Stimulated activated naive CD4-positive, alpha-beta T cell (primary cell): ENCODE data around the gene CDKAL1.
"Not testable (repeated sequence)": the region's sequence is repeated elsewhere in the genome, so short reads cannot be mapped to it uniquely, and the experiment has no call there.

Experiments used
- DNase-seq, 6 experiments: peaks; one replicate each; lab custom pipeline; 2025; lab: John Stamatoyannopoulos, UW

CDKAL1 gene

DNA sequence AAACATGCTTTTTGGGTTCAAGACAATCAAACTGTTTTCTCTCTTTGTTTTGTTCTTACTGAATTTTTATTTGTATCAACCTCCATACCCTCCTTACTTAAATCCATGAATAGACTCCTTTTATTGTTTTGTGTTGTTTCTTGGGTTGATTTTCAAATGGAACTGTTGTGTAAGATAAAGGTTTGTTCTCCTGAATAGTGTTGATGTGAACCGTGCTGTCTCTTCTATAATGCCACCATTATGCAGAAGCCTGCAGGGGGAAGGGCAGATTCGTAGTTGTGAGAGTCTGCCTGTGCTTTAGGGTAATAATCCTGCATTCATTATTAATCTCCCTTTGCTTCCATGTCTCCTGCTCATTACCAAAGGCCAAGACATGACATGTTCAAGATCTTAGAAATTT is 105.9 kb downstream of the CDKAL1 start:
- DNase-seq: no peak

DNA sequence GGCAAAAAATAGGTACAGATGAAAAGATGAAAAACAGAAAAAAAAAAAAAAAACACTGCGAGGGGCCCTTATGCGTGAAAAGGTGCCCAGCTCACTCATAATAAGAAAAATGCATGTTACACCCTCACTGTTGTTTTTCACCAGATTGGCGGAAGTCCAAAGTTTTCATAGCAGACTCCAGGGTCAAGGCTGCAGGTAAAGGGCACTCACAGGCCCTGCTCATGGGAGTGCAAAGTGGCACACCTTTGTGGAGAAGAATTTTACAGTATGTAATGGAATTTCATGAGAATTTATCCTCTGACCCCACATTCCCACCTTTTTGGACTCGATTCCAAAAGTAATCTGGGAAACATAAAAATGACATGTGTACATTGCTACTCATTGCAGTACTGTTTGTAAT is 108.2 kb downstream of the CDKAL1 start:
- no peak for DNase-seq

DNA sequence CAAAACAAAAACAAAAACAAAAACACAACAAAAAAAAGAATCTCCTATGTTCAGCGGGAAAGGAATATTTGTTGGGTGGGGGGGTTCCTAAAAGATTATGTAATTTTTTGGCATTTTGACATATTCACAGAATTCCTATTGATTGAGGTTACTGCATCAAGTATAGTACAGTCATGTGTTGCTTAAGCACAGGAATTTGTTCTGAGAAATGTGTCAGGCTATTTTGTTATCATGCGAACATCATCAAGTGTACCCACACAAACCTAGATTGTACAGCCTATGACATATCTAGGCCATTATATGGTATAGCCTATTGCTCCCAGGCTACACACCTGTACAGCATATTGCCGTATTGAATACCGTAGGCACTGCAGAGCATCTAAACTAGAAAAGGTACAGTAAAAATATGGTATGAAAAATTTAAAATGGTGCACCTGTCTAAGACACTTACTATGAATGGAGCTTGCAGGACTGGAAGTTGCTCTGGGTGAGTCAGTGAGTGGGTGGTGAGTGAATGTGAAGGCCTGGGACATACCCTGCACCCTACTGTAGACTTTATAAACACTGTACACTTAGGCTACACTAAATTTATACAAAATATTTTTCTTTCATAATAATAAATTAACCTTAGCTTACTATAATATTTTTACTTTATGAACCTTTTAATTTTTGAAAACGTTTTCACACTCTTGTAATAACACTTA is 110.6 kb downstream of the CDKAL1 start:
- no peak for DNase-seq

DNA sequence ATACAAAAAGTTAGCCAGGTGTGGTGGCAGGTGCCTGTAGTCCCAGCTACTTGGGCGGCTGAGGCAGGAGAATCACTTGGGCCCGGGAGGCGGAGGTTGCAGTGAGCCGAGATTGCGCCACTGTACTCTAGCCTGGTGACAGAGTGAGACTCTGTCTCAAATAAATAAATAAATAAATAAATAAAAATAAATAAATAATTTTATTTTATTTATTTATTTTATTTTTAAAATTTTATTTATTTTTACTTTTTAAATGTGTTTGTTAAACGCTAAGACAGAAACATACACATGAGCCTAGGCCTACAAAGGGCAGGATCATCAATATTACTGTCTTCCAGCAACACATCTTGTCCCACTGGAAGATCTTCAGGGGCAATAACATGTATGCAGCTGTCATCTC is 111.3 kb downstream of the CDKAL1 start:
- DNase-seq: not testable (repeated sequence)

DNA sequence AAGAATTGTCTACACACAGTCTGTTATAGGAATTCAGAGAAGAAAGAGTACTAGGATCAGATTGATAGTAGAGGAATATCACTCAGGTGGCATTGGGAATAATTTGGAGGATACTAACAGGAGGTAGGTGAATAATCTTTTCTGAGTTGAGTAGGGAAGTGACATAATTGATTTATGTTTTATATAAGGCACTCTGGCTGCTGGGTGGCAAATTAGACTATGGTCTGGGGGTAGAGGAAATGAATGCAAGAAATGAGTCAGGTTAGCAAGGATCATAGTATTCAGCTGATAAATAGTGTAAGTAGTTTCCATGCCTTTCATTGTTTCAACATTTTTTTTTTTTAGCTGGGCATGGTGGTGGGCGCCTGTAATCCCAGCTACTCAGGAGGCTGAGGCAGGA is 113.3 kb downstream of the CDKAL1 start:
- DNase-seq: no peak

DNA sequence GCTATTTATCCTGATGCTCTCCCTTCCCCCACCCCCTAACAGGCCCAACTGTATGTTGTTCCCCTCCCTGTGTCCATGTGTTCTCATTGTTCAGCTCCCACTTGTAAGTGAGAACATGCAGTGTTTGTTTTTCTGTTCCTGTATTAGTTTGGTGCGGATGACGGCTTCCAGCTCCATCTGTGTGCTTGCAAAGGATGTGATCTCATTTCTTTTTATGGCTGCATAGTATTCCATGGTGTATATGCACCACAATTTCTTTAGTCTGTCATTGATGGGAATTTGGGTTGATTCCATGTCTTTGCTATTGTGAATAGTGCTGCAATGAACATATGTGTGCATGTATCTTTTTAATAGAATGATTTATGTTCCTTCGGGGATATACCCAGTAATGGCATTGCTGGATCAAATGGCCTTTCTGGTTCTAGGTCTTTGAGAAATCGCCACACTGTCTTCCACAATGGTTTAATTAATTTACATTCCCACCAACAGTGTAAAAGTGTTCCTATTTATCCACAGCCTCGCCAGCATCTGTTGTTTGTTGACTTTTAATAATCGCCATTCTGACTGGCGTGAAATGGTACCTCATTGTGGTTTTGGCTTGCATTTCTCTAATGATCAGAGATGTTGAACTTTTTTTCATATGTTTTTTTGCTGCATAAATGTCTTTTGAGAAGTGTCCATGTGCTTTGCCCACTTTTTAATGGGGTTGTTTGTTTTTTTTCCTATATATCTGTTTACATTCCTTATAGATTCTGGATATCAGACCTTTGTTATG is 115.6 kb downstream of the CDKAL1 start:
- DNase-seq: peak in 2 of 6 experiments; percentile 3 to 13

DNA sequence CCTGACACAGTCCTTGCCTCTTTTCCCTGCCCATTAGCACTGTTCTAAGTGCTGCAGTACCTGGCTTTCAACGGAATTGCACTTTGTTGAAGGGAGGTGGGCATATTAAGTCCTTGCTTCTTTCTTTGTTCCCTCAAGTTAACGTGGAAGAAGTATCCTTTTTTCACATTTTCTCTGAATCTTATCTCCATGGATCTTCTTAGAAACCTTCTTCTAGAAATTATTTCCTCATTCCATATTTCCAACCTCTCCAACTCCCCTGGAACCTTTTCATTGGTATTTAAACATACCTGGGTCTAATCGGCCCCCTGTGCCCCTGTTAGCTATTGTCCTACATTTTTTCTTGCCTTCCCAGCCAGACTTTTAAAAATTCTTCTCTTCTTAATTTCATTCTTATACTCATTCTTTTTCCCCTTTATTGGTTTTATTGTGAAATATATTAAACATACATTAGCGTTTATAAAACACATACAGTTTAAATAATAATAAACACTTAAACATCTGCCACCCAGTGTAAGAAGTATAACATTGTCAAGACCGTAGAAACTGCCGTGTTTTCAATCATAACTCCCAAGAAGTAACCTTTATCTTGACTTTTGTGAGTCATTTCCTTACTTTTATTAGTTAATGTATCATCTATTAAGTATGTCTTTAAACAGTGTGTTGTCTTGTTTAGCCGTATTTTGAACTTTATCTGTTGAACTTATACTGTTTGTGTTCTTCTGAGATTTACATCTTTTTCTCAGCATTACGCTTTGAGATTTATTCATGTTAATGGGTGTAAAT is 118.2 kb downstream of the CDKAL1 start:
- DNase-seq: no peak

DNA sequence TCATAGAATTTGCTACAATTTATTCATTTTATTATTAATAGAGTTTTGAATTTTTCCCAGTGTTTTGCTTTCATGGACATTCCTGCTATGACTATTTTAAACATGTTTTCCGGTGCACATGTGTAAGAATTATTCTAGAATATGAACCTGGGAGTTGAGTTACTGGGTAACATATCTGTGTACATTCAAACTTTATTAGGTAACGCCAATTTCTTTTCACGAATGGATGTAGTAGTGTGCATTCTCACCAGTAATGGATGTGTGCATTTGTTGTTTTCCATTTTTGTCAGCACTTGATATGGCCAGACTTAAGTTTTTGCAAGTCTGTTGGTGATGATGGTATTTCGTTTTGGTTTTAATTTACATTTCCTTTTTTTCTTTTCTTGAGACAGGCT is 118.8 kb downstream of the CDKAL1 start:
- no peak for DNase-seq

DNA sequence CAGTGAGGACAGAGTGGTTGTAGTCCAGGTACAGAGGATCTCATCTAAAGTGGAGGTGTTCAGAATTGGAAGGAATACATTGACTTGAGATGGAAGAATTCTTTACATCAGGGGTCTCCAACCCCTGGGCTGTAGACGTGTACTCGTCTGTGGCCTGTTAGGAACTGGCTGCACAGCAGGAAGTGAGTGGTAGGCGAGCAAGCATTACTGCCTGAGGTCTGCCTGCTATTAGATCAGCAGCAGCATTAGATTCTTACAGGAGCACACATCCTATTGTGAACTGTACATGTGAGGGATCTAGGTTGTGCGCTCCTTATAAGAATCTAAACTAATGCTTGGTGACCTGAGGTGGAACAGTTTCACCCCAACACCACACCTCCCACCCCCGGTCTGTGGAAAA is 121.1 kb downstream of the CDKAL1 start:
- no peak for DNase-seq

DNA sequence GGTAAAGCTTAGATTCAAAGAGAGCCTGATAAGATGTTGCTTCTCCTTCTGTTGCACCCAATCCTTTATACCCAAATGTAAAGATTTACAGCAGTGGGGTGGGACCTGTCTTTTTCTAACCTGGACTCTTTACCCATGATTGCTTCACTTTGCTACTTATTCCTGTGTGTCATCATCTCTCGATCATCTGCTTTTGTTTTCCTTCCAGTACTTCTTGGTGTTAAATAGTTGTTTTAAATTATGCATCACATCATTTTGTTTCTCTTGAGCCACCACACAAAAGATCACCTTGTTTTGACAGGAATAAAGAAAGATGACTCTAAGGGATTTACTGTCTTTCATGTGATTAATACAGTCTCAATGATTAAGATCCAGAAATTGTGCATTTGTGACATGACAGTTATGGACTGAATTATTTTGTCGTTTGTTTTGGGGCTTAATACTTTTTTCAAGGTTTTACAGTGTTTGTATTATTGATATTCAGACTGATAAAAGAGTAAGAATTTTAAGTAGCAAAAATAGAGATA is 123.1 kb downstream of the CDKAL1 start:
- no peak for DNase-seq

DNA sequence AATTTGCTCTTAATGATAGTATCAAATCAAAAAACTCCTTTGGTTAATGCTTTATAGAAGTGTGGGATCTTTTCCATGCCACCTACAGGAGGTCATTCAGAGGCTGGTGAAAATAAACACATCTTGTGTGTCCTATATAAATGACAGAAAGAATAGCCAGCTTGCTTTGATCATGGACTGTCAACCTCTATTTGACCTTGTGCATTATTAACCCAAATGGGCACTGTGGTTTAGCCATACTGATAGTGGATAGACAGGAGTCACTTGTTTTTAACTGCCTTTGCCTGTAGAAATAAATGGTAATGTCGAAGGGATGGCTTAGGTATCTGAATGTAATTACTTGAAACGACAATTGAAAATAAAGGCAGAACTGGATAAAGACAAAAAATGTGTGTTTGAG is 123.8 kb downstream of the CDKAL1 start:
- no peak for DNase-seq

DNA sequence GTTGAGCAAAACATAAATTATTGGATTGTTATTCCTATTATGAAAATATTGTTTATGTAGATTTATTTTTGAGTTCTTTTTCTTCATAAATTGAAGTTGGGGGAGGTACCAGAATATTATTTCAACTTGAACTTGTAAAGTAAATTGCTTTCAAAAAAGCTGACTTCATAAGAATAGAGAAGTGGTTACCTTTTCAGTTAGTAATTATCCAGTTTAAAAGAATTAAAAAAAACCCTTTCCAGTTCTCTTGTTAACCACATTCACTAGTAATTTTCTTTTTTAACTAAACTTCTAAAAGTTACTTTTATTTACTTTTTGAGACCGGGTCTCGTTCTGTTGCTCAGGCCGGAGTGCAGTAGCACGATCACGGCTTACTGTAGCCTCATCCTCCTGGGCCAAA is 124.3 kb downstream of the CDKAL1 start:
- DNase-seq: no peak

DNA sequence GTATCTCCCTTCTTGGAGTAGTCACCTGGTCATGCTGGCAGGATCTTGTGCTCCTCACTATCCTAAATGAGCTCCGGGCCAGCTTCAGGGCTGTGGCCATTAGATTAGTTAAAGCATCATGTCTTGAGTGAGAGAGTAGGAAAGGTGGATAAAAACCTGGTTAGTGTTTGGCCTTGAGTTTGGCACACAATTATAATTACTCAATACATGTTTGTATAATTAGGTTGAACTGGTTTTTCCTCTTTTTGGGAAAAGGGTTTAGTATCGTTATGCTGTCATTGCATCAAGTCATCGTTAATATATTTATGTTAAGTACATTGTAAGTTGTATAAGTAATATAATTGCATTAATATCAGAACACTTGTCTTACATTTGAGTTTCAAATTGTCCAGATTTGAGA is 126.3 kb downstream of the CDKAL1 start:
- no peak for DNase-seq

DNA sequence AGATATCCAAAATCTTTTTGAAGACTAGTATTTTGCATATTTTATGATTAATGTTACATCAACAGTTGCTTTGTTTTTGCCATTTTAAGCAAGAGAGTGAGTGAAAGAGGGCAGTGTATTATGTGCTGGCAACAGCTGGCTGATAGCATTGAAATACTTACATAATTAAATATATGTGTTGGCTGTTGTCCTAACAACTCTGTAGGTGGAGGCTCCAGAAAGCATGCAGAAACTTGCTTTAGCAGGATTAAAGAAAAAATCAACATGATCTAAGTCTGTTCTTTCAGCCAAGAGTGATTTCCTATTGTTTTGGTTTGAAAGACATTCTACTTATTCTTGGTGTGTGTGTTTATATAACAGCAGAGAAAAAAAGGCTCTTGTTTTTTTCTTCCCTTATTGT is 127.5 kb downstream of the CDKAL1 start:
- no peak for DNase-seq

DNA sequence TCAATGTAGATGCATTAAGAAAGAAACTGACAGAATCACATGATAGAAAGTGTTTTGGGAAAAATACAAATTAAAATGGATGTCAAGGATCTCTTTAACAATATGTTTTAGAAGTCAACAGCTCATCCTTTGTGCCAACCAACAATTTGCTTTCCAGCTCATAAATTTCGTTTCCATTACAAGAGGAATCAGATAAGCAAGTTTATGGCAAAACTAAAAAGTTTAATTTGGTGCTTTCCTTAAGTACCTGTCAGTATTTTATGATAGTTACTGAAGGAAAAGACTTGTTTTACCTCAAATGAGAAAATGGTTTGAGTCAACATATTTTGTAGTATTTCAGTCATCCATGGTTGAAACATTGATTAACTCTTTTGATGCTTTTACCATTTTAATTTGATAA is 130.0 kb downstream of the CDKAL1 start:
- DNase-seq: no peak

DNA sequence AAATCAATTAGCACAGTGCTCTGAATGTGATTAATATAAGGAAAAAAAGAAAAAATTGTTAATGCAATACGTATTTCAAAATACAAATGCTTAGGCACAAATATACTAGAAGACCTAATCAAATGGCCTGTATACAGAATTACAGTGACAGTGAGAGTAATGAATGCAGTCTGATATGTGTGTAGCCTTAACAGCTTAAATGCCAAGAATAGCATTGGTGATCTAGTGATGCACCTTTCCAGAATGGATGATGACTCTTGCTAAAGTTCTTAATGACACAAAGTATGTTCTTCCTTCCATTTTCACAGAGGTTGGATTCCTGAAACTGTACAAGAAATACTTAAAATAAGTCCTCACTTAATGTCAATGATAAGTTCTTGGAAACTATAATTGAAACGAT is 131.0 kb downstream of the CDKAL1 start:
- DNase-seq: no peak

DNA sequence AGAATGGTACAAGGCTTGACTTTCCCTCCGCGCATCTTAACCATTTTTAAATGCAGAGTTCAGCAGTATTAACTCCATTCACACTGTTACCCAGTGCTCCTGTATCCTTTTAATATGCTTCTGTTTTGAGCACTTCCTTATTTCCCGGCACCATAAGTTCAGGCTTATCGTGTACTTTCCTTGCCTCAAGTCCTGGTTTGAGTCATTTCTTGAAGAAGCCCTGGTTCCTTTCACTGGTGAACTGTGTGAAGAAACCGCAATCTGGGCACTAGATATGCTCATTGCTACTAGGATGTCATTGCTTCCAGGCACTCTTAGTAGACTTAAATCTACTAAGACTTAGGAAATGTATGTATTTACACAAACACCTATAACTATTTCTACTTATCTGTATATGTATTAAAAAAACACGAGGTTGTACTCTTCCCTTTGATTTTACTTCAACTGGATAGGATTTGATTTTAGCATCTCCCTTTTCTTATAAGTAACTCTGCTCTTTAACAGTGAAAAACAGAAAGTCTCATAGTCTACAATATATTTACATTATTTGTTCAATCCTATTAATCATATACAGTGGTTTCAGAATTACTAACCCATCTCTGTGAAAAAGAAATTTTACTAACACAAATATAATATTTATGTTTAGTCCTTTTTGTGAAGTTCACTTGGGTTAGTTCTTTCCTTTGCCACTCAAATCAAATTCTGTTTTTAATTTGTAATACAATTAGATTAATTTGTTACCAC is 135.5 kb downstream of the CDKAL1 start:
- no peak for DNase-seq

DNA sequence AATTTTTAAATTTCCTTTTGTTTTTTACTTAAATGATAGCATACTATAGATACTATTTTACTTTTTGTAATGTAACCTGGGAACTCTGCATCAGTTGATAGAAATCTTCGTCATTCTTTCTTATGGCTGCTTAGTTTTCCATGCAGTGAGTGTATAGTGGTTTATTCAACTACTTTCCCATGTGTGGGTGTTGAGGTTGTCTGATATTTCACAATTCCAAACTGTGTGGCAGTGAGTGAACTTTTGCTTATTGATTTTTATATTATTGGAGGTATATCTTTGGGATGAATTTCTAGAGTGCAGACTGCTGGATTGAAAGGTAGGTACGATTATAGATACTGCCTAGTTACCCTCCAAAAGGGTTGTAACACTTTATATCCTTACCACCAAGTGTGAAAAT is 136.5 kb downstream of the CDKAL1 start:
- no peak for DNase-seq

DNA sequence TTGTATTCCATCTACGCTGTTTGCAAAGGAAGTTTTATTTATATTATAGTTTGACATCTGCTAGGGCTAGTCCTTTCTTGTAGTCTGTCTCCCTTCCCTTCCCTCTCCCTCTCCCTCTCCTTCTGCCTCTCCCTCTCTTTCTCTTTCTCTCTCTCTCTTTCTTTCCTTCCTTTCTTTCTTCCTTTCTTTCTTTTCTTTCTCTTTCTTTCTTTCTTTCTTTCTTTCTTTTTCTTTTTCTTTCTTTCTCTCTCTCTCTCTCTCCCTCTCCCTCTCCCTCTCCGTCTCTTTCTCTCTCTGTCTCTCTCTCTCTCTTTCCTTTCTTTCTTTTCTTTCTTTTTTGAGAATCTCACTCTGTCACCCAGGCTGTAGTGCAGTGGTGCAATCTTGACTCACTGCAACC is 137.8 kb downstream of the CDKAL1 start:
- DNase-seq: no peak

DNA sequence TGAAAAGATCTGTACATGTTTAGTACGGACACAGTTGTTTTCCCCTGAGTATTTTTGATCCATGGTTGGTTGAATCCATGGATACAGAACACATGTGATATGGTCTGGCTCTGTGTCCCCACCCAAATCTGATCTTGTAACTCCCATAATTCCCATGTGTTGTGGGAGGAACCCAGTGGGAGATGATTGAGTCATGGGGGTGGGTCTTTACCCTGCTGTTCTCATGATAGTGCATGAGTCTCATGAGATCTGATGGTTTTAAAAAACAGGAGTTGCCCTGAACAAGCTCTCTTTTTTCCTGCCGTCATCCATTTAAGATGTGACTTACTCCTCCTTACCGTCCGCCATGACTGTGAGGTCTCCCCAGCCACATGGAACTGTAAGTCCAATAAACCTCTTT is 139.2 kb downstream of the CDKAL1 start:
- no peak for DNase-seq

DNA sequence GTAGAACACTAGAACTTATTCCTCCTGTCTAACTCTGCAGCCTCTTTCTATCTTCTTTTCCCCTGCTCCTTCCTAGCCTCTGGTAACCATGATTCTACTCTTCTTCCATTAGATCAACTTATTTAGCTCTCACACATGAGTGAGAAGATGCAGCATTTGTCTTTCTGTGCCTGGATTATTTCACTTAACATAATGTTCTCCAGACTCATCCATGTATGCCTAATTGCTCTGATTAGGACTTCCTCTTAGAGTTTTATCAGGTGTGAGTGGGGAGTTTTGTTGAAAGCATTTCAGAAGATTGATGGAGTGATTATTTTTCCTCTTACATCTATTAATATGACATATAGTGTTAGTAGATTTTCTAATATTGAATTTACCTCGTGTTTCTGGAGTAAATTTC is 140.4 kb downstream of the CDKAL1 start:
- no peak for DNase-seq

DNA sequence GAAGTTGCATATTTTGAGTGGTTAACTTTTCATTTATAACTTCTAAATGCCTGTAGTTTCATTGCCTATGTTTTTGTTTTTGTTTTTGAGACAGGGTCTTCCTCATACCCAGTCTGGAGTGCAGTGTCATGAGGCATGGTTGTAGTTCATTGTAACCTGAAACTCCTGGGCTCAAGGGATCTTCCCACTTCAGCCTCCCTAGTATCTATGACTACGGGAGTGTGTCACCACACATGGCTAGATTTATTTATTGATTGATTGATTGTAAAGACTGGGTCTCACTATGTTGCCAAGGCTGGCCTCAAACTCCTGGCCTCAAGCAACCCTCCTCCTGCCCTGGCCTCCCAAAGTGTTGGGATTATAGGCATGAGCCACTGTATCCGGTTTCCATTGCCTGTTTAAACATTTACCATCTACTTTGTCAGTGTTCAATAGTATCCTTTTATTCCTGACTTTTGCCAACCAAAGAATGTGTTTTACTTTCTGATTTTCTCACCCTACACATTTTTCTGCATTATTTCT is 144.6 kb downstream of the CDKAL1 start:
- no peak for DNase-seq
